IMR-90 (cell line): ENCODE data around the gene IGLL1. TPM values are rescaled to one million over a fixed set of nuclear protein-coding genes. Genes with fewer than 3 reads are reported as not detected.

Source experiments
- ATAC-seq: fragments of 200-7000 bp; cut with Tn5 transposase; 2 replicates; pipeline ENCODE4 v1.9.1; 2020; ENCODE audit warnings: low read depth, mild to moderate bottlenecking, moderate library complexity
- BruUV-seq: library from RNA; stranded (reverse); fragments of 400-500 nt; replicated peaks from 2 replicates; lab custom pipeline; 2021; lab: Mats Ljungman, UMichigan
- CTCF ChIA-PET: fragments of 300-600 bp; formaldehyde crosslinking; extraction: SDS; loops from one replicate; lab custom pipeline; 2021; ENCODE audit warnings: antibody characterized with exemption; lab: Yijun Ruan, JAX
- POLR2A ChIA-PET: fragments of 300-600 bp; sonication (Branson Sonifier 250); formaldehyde crosslinking; loops from one replicate; lab custom pipeline; 2022; ENCODE audit warnings: antibody characterized with exemption; ENCODE audit not compliant: unreplicated experiment; lab: Charles Lee
- DNase-seq: peaks from one replicate; pipeline ENCODE4 v3.0.0; 2013
- H2AFZ ChIP-seq: replicated peaks from 2 replicates; pipeline ENCODE3; 2013; ENCODE audit warnings: low read length, mild to moderate bottlenecking; ENCODE audit not compliant: poor library complexity
- H2AK5ac ChIP-seq: 2 replicates; pipeline ENCODE4 v1.6.1; 2013; ENCODE audit warnings: low read depth, low read length, inconsistent platforms
- H2AK9ac ChIP-seq: replicated peaks from 2 replicates; pipeline ENCODE3; 2013; ENCODE audit warnings: mild to moderate bottlenecking, low read depth, low read length, moderate library complexity; ENCODE audit not compliant: poor library complexity
- H2BK120ac ChIP-seq: 2 replicates; pipeline ENCODE4 v1.6.1; 2013; ENCODE audit warnings: low read depth, low read length, inconsistent platforms
- H2BK15ac ChIP-seq: 3 replicates; pipeline ENCODE4 v1.6.1; 2013; ENCODE audit warnings: low read depth, low read length, inconsistent platforms
- H2BK20ac ChIP-seq: 2 replicates; pipeline ENCODE4 v1.6.1; 2013; ENCODE audit warnings: low read depth, mild to moderate bottlenecking, inconsistent platforms, low read length, moderate library complexity
- H2BK5ac ChIP-seq: 2 replicates; pipeline ENCODE4 v1.6.1; 2013; ENCODE audit warnings: mild to moderate bottlenecking, low read depth, low read length, inconsistent platforms; ENCODE audit not compliant: poor library complexity, severe bottlenecking
- H3K14ac ChIP-seq: replicated peaks from 2 replicates; pipeline ENCODE4 v1.6.1; 2013; ENCODE audit warnings: low read depth, low read length, inconsistent platforms
- H3K18ac ChIP-seq: 2 replicates; pipeline ENCODE4 v1.6.1; 2013; ENCODE audit warnings: low read depth, low read length, control low read depth
- H3K23ac ChIP-seq: 2 replicates; pipeline ENCODE4 v1.6.1; 2013; ENCODE audit warnings: low read depth, low read length, inconsistent platforms
- H3K27ac ChIP-seq: 2 replicates; pipeline ENCODE4 v1.5.1; 2013; ENCODE audit warnings: mild to moderate bottlenecking, control low read depth, low read length; ENCODE audit not compliant: insufficient read depth
- H3K27me3 ChIP-seq: 2 replicates; pipeline ENCODE4 v1.6.1; 2013; ENCODE audit warnings: low read length; ENCODE audit not compliant: control insufficient read depth, insufficient read depth
- H3K36me3 ChIP-seq: 2 replicates; pipeline ENCODE4 v1.6.1; 2013; ENCODE audit warnings: low read length, mixed read lengths; ENCODE audit not compliant: control insufficient read depth, insufficient read depth
- H3K4ac ChIP-seq: 2 replicates; pipeline ENCODE4 v1.6.1; 2013; ENCODE audit warnings: low read depth, low read length, inconsistent platforms
- H3K4me1 ChIP-seq: 2 replicates; pipeline ENCODE4 v1.6.1; 2013; ENCODE audit warnings: low read length, mixed read lengths; ENCODE audit not compliant: control insufficient read depth, insufficient read depth
- H3K4me2 ChIP-seq: 2 replicates; pipeline ENCODE4 v1.6.1; 2013; ENCODE audit warnings: low read depth, mild to moderate bottlenecking, control low read depth, low read length, moderate library complexity
- H3K4me3 ChIP-seq: 2 replicates; pipeline ENCODE4 v1.5.1; 2013; ENCODE audit warnings: low read depth, mild to moderate bottlenecking, control low read depth, low read length, moderate library complexity; ENCODE audit not compliant: insufficient read depth
- H3K56ac ChIP-seq: 2 replicates; pipeline ENCODE4 v1.6.1; 2013; ENCODE audit warnings: low read length, inconsistent platforms; ENCODE audit not compliant: insufficient read depth; ENCODE audit errors: extremely low read depth
- H3K79me1 ChIP-seq, 2 experiments: 2 replicates each; pipeline ENCODE4 v1.6.1; 2013; ENCODE audit warnings: low read length in 2 of 2, inconsistent platforms in 1 of 2, low read depth in 1 of 2
- H3K9ac ChIP-seq: 2 replicates; pipeline ENCODE4 v1.6.1; 2013; ENCODE audit warnings: low read depth, low read length, control low read depth
- H3K9me1 ChIP-seq: 2 replicates; pipeline ENCODE4 v1.6.1; 2013; ENCODE audit warnings: low read length, inconsistent platforms; ENCODE audit not compliant: insufficient read depth
- H3K9me3 ChIP-seq: 2 replicates; pipeline ENCODE4 v1.6.1; 2013; ENCODE audit warnings: low read length; ENCODE audit not compliant: control insufficient read depth, insufficient read depth
- H4K20me1 ChIP-seq: 2 replicates; pipeline ENCODE4 v1.6.1; 2013; ENCODE audit warnings: low read length, inconsistent platforms; ENCODE audit not compliant: insufficient read depth
- H4K5ac ChIP-seq: 2 replicates; pipeline ENCODE4 v1.6.1; 2013; ENCODE audit warnings: mild to moderate bottlenecking, low read depth, low read length, control low read depth
- H4K8ac ChIP-seq, 2 experiments: 2 replicates each; pipeline ENCODE4 v1.6.1; 2013; ENCODE audit warnings: low read depth in 2 of 2, low read length in 2 of 2, control low read depth in 1 of 2, inconsistent platforms in 1 of 2
- H4K91ac ChIP-seq: 2 replicates; pipeline ENCODE4 v1.6.1; 2013; ENCODE audit warnings: low read depth, low read length, inconsistent platforms; ENCODE audit not compliant: insufficient read depth
- CTCF ChIP-seq: conservative IDR thresholded peaks from 2 replicates; pipeline ENCODE4 v1.5.1; 2012; ENCODE audit warnings: mild to moderate bottlenecking, low read depth, low read length, improper control_type of control experiment
- MXI1 ChIP-seq: IDR thresholded peaks from 2 replicates; pipeline ENCODE4 v1.6.1; 2012; ENCODE audit warnings: low read depth, mild to moderate bottlenecking, low read length, moderate library complexity, borderline replicate concordance
- WGBS, 2 experiments: methylation state at CpG; one replicate each; pipeline versions ENCODE4 v1.1.5 to v1.1.7; 2013; ENCODE audit warnings: missing lambda C conversion rate in 2 of 2; ENCODE audit not compliant: insufficient read length in 1 of 2; ENCODE audit errors: extremely low coverage in 2 of 2; 5-methylcytosine and 5-hydroxymethylcytosine counted together
- dilution Hi-C: fragments of 300-500 bp; cut with HindIII; formaldehyde crosslinking; loops from one replicate; pipeline ENCODE4 v1.14.3; 2018; ENCODE audit warnings: low sequenced_read_pairs; ENCODE audit not compliant: unreplicated experiment
- in situ Hi-C: fragments of 300-500 bp; cut with MboI; formaldehyde crosslinking; loops from 3 replicates; pipeline ENCODE4 v1.14.3; 2019; ENCODE audit warnings: low sequenced_read_pairs, inconsistent platforms, mixed read lengths
- intact Hi-C: fragments of 100-400 bp; cut with micrococcal nuclease; formaldehyde crosslinking; loops from 2 replicates; pipeline ENCODE4 v1.10.0; 2022
- polyA plus RNA-seq, 3 experiments: library from polyadenylated mRNA; depleted of rRNA; stranded (reverse); fragments of >200 nt; gene quantifications; 2 replicates each; pipeline ENCODE4 v1.2.3, GENCODE V29; 2012; ENCODE audit warnings: low replicate concordance in 1 of 3
- total RNA-seq: library from RNA; depleted of rRNA; stranded (reverse); fragments of >200 nt; gene quantifications from 2 replicates; pipeline ENCODE4 v1.2.3, GENCODE V29; 2012

IGLL1 gene
- total and polyA plus RNA-seq, 2 of the 4 experiments (the other 2 are of a cell fraction), result not detected

- Histone ChIP-seq H2BK120ac (no peak overlapping the region), H3K14ac (no peak overlapping the region), H3K23ac (no peak overlapping the region), H2BK5ac (no peak overlapping the region), H2AFZ (peak overlapping the region; percentile 32), H4K5ac (no peak overlapping the region), H4K91ac (no peak overlapping the region), H3K9me3 (no peaks in the 10 kb centered on the region), H3K56ac (no peak overlapping the region), H3K36me3 (no peaks in the 10 kb centered on the region), H3K9ac (no peak overlapping the region), H3K4me3 (no peak overlapping the region), H3K27me3 (peaks cover 38% of the 10 kb centered on the region), H3K27ac (no peak overlapping the region), H2AK9ac (no peak overlapping the region), H4K20me1 (no peaks in the 10 kb centered on the region; the same call in 1 of the 2 replicates), H2BK15ac (no peak overlapping the region), H3K4me2 (no peak overlapping the region), H3K9me1 (no peaks in the 10 kb centered on the region), H3K4me1 (no peaks in the 10 kb centered on the region), H3K79me1 (no peaks in the 10 kb centered on the region), H2BK20ac (no peak overlapping the region), H3K18ac (no peak overlapping the region), H4K8ac (no peak overlapping the region), H3K4ac (no peak overlapping the region), H2AK5ac (no peak overlapping the region)
- ATAC-seq (peak; percentile 93), DNase-seq (peak; percentile 10)
- POLR2A ChIA-PET, result no interaction called here
- intact Hi-C loops, result no loop called here
- CTCF ChIA-PET, result no interaction called here
- dilution Hi-C loops, result no loop called here
- in situ Hi-C loops, result no loop called here
- peak; percentile 29 for TF ChIP-seq CTCF
- no peak for TF ChIP-seq MXI1
- no TSS peak for BruUV-seq
- WGBS, 2 experiments, result 42% methylated on average over 2 of the region's 9 CpGs; no CpG with 5 or more reads in 1 of the 2 experiments
Measured at GRCh38 chr22:23533328-23533762, 46.7 kb downstream of the IGLL1 start.
